WTC11 (cell line): ENCODE results near the gene PTPRN2. TPM values are rescaled to one million over a fixed set of nuclear protein-coding genes. Genes with fewer than 3 reads are reported as not detected.

Experiments
- ATAC-seq: fragments of 200-7000 bp; cut with Tn5 transposase; 2 replicates; pipeline ENCODE4 v1.10.0; 2021; ENCODE audit warnings: mild to moderate bottlenecking, moderate library complexity
- CTCF ChIA-PET: fragments of 300-600 bp; sonication (Branson Sonifier 250); formaldehyde crosslinking; loops from one replicate; lab custom pipeline; 2021; ENCODE audit warnings: antibody characterized with exemption; lab: Charles Lee
- POLR2A ChIA-PET: fragments of 350-600 bp; sonication (Branson Sonifier 250); formaldehyde crosslinking; loops from one replicate; lab custom pipeline; 2021; ENCODE audit warnings: antibody characterized with exemption; lab: Charles Lee
- DNase-seq: peaks from one replicate; pipeline ENCODE4 v3.0.0; 2021; ENCODE audit warnings: low spot score
- H3K27ac Mint-ChIP-seq: 2 replicates; pipeline ENCODE4 v1.8.0; 2021; ENCODE audit warnings: mixed read lengths
- H3K27me3 Mint-ChIP-seq: 2 replicates; pipeline ENCODE4 v1.8.0; 2021; ENCODE audit warnings: low read depth, mild to moderate bottlenecking, moderate library complexity, mixed read lengths
- H3K36me3 Mint-ChIP-seq: 2 replicates; pipeline ENCODE4 v1.8.0; 2021; ENCODE audit warnings: mixed read lengths
- H3K4me1 Mint-ChIP-seq: 2 replicates; pipeline ENCODE4 v1.8.0; 2022; ENCODE audit warnings: mixed read lengths
- H3K4me3 Mint-ChIP-seq: 2 replicates; pipeline ENCODE4 v1.8.0; 2021; ENCODE audit warnings: mild to moderate bottlenecking, moderate library complexity, mixed read lengths
- H3K9me3 Mint-ChIP-seq: 2 replicates; pipeline ENCODE4 v1.8.0; 2021; ENCODE audit warnings: mixed read lengths
- CBFB ChIP-seq: sonication (generic); formaldehyde crosslinking; IDR thresholded peaks from 2 replicates; pipeline ENCODE4 v1.8.1; 2022; ENCODE audit warnings: mild to moderate bottlenecking, low read depth, missing genetic modification reagents
- JAZF1 ChIP-seq: fragments of 250-450 bp; sonication (Bioruptor Pico); IDR thresholded peaks from 2 replicates; pipeline ENCODE4 v1.9.0; 2021; ENCODE audit warnings: moderate library complexity, mild to moderate bottlenecking, inconsistent platforms
- MXD4 ChIP-seq: fragments of 250-450 bp; sonication (Bioruptor Pico); IDR thresholded peaks from 2 replicates; pipeline ENCODE4 v1.8.0; 2021; ENCODE audit warnings: mild to moderate bottlenecking, moderate library complexity, borderline replicate concordance
- NFYB ChIP-seq: sonication (generic); formaldehyde crosslinking; conservative IDR thresholded peaks from 2 replicates; pipeline ENCODE4 v1.8.0; 2022; ENCODE audit warnings: low read depth, missing genetic modification reagents
- NR1H2 ChIP-seq: sonication (generic); formaldehyde crosslinking; IDR thresholded peaks from 2 replicates; pipeline ENCODE4 v1.9.0; 2021; ENCODE audit warnings: mild to moderate bottlenecking, moderate library complexity, missing genetic modification reagents
- SMAD4 ChIP-seq: sonication (generic); formaldehyde crosslinking; IDR thresholded peaks from 2 replicates; pipeline ENCODE4 v1.8.0; 2022; ENCODE audit warnings: mild to moderate bottlenecking, missing genetic modification reagents
- SOX15 ChIP-seq: fragments of 250-450 bp; sonication (Bioruptor Pico); IDR thresholded peaks from 2 replicates; pipeline ENCODE4 v1.9.0; 2021; ENCODE audit warnings: mild to moderate bottlenecking
- TCF7 ChIP-seq: sonication (generic); formaldehyde crosslinking; IDR thresholded peaks from 2 replicates; pipeline ENCODE4 v1.8.0; 2022; ENCODE audit warnings: mild to moderate bottlenecking, low read depth, missing genetic modification reagents, moderate library complexity
- ZBTB21 ChIP-seq: sonication (generic); formaldehyde crosslinking; IDR thresholded peaks from 2 replicates; pipeline ENCODE4 v1.8.1; 2023; ENCODE audit warnings: mild to moderate bottlenecking, missing genetic modification reagents, borderline replicate concordance
- ZNF396 ChIP-seq: fragments of 250-450 bp; sonication (Bioruptor Pico); IDR thresholded peaks from 2 replicates; pipeline ENCODE4 v1.8.0; 2021; ENCODE audit warnings: mild to moderate bottlenecking, moderate library complexity, borderline replicate concordance
- ZNF671 ChIP-seq: fragments of 250-450 bp; sonication (Bioruptor Pico); IDR thresholded peaks from 2 replicates; pipeline ENCODE4 v1.8.0; 2021; ENCODE audit warnings: mild to moderate bottlenecking
- total RNA-seq: library from RNA; stranded (reverse); gene quantifications from 3 replicates; pipeline ENCODE4 v1.2.3, GENCODE V29; 2021
- TF ChIP-seq, protein P1 (sequence below): sonication (generic); formaldehyde crosslinking; IDR thresholded peaks from 2 replicates; pipeline ENCODE4 v1.8.0; 2023; ENCODE audit warnings: missing genetic modification reagents
- TF ChIP-seq, protein P2 (sequence below): sonication (generic); formaldehyde crosslinking; IDR thresholded peaks from 2 replicates; pipeline ENCODE4 v1.8.1; 2022; ENCODE audit warnings: low read depth, mild to moderate bottlenecking, moderate library complexity, missing genetic modification reagents, borderline replicate concordance
- TF ChIP-seq, protein P3 (sequence below): fragments of 250-450 bp; sonication (Bioruptor Pico); IDR thresholded peaks from 2 replicates; pipeline ENCODE4 v1.9.0; 2021; ENCODE audit warnings: moderate library complexity, mild to moderate bottlenecking, inconsistent platforms, borderline replicate concordance
- TF ChIP-seq, protein P4 (sequence below): sonication (generic); formaldehyde crosslinking; IDR thresholded peaks from 2 replicates; pipeline ENCODE4 v1.8.1; 2022; ENCODE audit warnings: low read depth, missing genetic modification reagents, borderline replicate concordance
- TF ChIP-seq, protein P5 (sequence below): sonication (generic); formaldehyde crosslinking; IDR thresholded peaks from 2 replicates; pipeline ENCODE4 v1.8.1; 2022; ENCODE audit warnings: missing genetic modification reagents, borderline replicate concordance
- TF ChIP-seq, protein P6 (sequence below): sonication (generic); formaldehyde crosslinking; IDR thresholded peaks from 2 replicates; pipeline ENCODE4 v1.8.1; 2022; ENCODE audit warnings: mild to moderate bottlenecking, moderate library complexity, missing genetic modification reagents
- TF ChIP-seq, protein P7 (sequence below): sonication (generic); formaldehyde crosslinking; conservative IDR thresholded peaks from 2 replicates; pipeline ENCODE4 v1.8.1; 2023; ENCODE audit warnings: mild to moderate bottlenecking, low read depth, missing genetic modification reagents, moderate library complexity

PTPRN2 gene
- total RNA-seq, 1 experiment from 2014 or later, result 4.7 TPM

DNA sequence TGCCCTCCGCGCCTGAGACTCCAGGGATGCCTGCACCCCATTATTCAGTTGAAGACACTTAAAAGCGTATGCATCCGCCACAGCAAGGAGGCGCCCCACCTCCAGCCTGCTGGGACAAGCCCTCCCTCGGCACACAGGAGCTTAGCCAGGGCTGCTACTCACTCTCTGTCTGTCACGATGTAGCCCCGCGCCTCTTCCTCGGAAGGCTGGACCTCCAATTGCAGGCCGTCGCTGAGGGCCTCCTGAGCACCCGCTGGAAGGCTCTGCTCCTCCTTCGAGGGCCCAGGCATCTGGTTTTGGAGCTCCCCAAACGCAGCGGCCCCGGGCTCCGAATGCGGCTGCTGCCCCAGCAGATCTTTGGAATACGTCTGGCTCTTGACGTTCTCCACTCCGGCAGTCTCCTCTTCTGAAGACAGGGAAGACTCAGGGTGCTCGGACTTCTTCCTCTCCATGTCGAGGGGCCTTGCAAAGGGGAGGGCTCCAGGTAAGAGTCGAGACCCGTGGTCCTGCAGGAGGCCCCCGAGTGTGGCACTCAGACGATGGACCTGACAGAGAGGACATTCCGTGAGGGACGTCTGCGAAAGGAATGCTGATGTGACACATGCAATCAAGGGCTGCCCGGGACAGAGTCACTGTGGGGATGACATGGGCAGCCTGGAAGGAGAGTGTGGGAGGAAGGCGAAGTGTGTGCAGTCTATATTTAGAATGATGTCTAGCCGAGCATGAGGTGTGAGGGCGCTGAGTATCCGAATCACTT is 453.9 kb downstream of the PTPRN2 start (continued):
- TF ChIP-seq, protein P1, sequence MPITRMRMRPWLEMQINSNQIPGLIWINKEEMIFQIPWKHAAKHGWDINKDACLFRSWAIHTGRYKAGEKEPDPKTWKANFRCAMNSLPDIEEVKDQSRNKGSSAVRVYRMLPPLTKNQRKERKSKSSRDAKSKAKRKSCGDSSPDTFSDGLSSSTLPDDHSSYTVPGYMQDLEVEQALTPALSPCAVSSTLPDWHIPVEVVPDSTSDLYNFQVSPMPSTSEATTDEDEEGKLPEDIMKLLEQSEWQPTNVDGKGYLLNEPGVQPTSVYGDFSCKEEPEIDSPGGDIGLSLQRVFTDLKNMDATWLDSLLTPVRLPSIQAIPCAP (CRISPR knock-in tag), result no peak
- TF ChIP-seq NFYB (CRISPR knock-in tag) (no peak), JAZF1 (CRISPR knock-in tag) (no peak), SOX15 (CRISPR knock-in tag) (no peak), ZNF671 (no peak), SMAD4 (CRISPR knock-in tag) (no peak)
- TF ChIP-seq, protein P2, sequence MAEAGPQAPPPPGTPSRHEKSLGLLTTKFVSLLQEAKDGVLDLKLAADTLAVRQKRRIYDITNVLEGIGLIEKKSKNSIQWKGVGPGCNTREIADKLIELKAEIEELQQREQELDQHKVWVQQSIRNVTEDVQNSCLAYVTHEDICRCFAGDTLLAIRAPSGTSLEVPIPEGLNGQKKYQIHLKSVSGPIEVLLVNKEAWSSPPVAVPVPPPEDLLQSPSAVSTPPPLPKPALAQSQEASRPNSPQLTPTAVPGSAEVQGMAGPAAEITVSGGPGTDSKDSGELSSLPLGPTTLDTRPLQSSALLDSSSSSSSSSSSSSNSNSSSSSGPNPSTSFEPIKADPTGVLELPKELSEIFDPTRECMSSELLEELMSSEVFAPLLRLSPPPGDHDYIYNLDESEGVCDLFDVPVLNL (CRISPR knock-in tag), result no peak
- TF ChIP-seq, protein P3, sequence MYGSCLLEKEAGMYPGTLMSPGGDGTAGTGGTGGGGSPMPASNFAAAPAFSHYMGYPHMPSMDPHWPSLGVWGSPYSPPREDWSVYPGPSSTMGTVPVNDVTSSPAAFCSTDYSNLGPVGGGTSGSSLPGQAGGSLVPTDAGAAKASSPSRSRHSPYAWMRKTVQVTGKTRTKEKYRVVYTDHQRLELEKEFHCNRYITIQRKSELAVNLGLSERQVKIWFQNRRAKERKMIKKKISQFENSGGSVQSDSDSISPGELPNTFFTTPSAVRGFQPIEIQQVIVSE, result no peak
- TF ChIP-seq, protein P4, sequence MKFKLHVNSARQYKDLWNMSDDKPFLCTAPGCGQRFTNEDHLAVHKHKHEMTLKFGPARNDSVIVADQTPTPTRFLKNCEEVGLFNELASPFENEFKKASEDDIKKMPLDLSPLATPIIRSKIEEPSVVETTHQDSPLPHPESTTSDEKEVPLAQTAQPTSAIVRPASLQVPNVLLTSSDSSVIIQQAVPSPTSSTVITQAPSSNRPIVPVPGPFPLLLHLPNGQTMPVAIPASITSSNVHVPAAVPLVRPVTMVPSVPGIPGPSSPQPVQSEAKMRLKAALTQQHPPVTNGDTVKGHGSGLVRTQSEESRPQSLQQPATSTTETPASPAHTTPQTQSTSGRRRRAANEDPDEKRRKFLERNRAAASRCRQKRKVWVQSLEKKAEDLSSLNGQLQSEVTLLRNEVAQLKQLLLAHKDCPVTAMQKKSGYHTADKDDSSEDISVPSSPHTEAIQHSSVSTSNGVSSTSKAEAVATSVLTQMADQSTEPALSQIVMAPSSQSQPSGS (CRISPR knock-in tag), result no peak
- TF ChIP-seq, protein P5, sequence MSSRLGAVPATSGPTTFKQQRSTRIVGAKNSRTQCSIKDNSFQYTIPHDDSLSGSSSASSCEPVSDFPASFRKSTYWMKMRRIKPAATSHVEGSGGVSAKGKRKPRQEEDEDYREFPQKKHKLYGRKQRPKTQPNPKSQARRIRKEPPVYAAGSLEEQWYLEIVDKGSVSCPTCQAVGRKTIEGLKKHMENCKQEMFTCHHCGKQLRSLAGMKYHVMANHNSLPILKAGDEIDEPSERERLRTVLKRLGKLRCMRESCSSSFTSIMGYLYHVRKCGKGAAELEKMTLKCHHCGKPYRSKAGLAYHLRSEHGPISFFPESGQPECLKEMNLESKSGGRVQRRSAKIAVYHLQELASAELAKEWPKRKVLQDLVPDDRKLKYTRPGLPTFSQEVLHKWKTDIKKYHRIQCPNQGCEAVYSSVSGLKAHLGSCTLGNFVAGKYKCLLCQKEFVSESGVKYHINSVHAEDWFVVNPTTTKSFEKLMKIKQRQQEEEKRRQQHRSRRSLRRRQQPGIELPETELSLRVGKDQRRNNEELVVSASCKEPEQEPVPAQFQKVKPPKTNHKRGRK (CRISPR knock-in tag), result no peak

DNA sequence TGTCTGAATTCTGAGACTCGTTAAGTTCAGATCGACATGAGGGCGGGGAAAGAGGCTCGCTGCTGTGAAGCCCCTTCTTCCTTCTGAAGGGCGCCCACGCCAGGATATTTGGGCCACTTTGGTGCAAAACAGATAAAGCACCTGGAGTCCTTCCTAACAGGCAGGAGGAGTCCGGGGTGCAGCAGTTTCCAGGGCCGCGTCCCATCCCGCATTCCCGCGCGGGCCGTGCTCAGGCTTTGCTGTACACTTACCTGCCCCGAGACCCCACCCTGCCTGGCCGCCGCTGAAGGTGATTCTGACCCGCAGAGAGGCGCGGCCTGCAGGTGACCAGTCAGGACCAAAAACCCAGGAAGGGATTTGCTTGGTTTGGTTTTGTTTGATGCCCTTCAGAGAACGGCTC is 454.6 kb downstream of the PTPRN2 start:
- no peaks in the 10 kb centered on the region for H3K4me1 Mint-ChIP-seq
- H3K4me3 Mint-ChIP-seq, result no peak overlapping the region
- no peaks in the 10 kb centered on the region for H3K27me3 Mint-ChIP-seq
- peaks cover 7% of the 10 kb centered on the region; the same call in 1 of the 2 replicates for H3K9me3 Mint-ChIP-seq
- DNase-seq, result no peak
- TF ChIP-seq, protein P6, sequence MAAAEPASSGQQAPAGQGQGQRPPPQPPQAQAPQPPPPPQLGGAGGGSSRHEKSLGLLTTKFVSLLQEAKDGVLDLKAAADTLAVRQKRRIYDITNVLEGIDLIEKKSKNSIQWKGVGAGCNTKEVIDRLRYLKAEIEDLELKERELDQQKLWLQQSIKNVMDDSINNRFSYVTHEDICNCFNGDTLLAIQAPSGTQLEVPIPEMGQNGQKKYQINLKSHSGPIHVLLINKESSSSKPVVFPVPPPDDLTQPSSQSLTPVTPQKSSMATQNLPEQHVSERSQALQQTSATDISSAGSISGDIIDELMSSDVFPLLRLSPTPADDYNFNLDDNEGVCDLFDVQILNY (CRISPR knock-in tag), result no peak
- no peak for TF ChIP-seq MXD4 (CRISPR knock-in tag)
- H3K36me3 Mint-ChIP-seq, result peaks cover 8% of the 10 kb centered on the region
- ATAC-seq, result no peak
- CTCF ChIA-PET, result interaction anchor here (1.0 kb wide), 2 partner anchors 95 to 193 kb away, joined by 3 to 4 read pairs; no protein-coding TSS in a partner anchor
- H3K27ac Mint-ChIP-seq, result no peak overlapping the region
- POLR2A ChIA-PET, result no interaction called here

DNA sequence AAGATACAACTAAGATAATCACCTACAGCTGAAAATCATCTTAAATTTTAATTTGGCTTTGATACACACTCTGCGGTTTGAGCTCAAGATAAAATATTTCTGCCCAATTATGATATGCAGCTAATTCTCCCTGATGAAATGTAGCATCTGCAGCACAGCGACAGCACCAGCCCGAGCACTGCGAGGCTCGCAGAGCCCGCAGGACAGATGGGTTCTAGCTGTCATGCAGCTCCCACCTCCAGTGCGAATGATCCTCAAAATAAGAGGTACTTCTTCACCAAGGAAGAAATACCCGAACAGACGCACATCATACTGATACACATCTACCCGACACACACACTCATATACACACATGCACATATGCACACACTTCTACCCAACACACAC is 457.6 kb downstream of the PTPRN2 start:
- H3K4me1 Mint-ChIP-seq, result no peaks in the 10 kb centered on the region; the same call in 1 of the 2 replicates
- peaks cover 14% of the 10 kb centered on the region for H3K36me3 Mint-ChIP-seq
- H3K27me3 Mint-ChIP-seq, result no peaks in the 10 kb centered on the region
- POLR2A ChIA-PET, result no interaction called here
- no peak overlapping the region for H3K4me3 Mint-ChIP-seq
- TF ChIP-seq SOX15 (CRISPR knock-in tag) (no peak), NR1H2 (CRISPR knock-in tag) (no peak), ZBTB21 (CRISPR knock-in tag) (no peak), ZNF396 (CRISPR knock-in tag) (no peak), ZNF671 (no peak), SMAD4 (CRISPR knock-in tag) (no peak), TCF7 (no peak), CBFB (no peak)
- TF ChIP-seq, protein P6 (CRISPR knock-in tag), result no peak
- TF ChIP-seq, protein P7, sequence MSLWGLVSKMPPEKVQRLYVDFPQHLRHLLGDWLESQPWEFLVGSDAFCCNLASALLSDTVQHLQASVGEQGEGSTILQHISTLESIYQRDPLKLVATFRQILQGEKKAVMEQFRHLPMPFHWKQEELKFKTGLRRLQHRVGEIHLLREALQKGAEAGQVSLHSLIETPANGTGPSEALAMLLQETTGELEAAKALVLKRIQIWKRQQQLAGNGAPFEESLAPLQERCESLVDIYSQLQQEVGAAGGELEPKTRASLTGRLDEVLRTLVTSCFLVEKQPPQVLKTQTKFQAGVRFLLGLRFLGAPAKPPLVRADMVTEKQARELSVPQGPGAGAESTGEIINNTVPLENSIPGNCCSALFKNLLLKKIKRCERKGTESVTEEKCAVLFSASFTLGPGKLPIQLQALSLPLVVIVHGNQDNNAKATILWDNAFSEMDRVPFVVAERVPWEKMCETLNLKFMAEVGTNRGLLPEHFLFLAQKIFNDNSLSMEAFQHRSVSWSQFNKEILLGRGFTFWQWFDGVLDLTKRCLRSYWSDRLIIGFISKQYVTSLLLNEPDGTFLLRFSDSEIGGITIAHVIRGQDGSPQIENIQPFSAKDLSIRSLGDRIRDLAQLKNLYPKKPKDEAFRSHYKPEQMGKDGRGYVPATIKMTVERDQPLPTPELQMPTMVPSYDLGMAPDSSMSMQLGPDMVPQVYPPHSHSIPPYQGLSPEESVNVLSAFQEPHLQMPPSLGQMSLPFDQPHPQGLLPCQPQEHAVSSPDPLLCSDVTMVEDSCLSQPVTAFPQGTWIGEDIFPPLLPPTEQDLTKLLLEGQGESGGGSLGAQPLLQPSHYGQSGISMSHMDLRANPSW (CRISPR knock-in tag), result no peak
- TF ChIP-seq, protein P5 (CRISPR knock-in tag), result no peak
- CTCF ChIA-PET, result no interaction called here
- ATAC-seq, result no peak
- 0 out of 2 replicates have a peak, but pooled peaks cover 4% of the 10 kb centered on the region for H3K9me3 Mint-ChIP-seq
- no peak for DNase-seq
- no peak overlapping the region for H3K27ac Mint-ChIP-seq
